ENCODE results near the gene TIMM10B. TPM values are rescaled to one million over a fixed set of nuclear protein-coding genes. Genes with fewer than 3 reads are reported as not detected.

Gene TIMM10B
- total RNA-seq, result 53.9 TPM

GRCh38 chr11:6481012-6481923, at the start of gene TIMM10B, which contains the start of gene ARFIP2:
TIMM10B (plus strand) TSS chr11:6481501; CDS start chr11:6481517, 16 bp downstream.
ARFIP2 (minus strand) TSS chr11:6481331; CDS start chr11:6480421, 910 bp downstream.
- peak; percentile 99 for DNase-seq (ENCODE audit: low spot score)

- no peak for DNase-seq (ENCODE audit: low spot score)
Observed at GRCh38 chr11:6431861-6432260, 49.4 kb upstream of the TIMM10B start.

GRCh38 chr11:6433998-6434660, 47.2 kb upstream of the TIMM10B start:
- DNase-seq (ENCODE audit: low spot score), result no peak

GRCh38 chr11:6437423-6437822, 43.9 kb upstream of the TIMM10B start:
- DNase-seq (ENCODE audit: low spot score), result no peak

GRCh38 chr11:6437993-6438392, 43.3 kb upstream of the TIMM10B start:
- no peak for DNase-seq (ENCODE audit: low spot score)

- DNase-seq (ENCODE audit: low spot score), result peak; percentile 66
Observed at GRCh38 chr11:6438979-6439571, 42.2 kb upstream of the TIMM10B start.

- DNase-seq (ENCODE audit: low spot score), result no peak
Observed at GRCh38 chr11:6440906-6441358, 40.4 kb upstream of the TIMM10B start, which contains the start of gene HPX. HPX (minus strand) TSS chr11:6440987; CDS start chr11:6440963, 24 bp downstream.

GRCh38 chr11:6442441-6442840, 38.9 kb upstream of the TIMM10B start:
- no peak for DNase-seq (ENCODE audit: low spot score)

- DNase-seq (ENCODE audit: low spot score), result peak; percentile 56
Observed at GRCh38 chr11:6443269-6444003, 37.9 kb upstream of the TIMM10B start.

GRCh38 chr11:6448574-6448973, 32.7 kb upstream of the TIMM10B start:
- no peak for DNase-seq (ENCODE audit: low spot score)

GRCh38 chr11:6452219-6452618, 29.1 kb upstream of the TIMM10B start:
- DNase-seq (ENCODE audit: low spot score), result no peak

- DNase-seq (ENCODE audit: low spot score), result no peak
Observed at GRCh38 chr11:6453152-6453551, 28.1 kb upstream of the TIMM10B start.

GRCh38 chr11:6455070-6455469, 26.2 kb upstream of the TIMM10B start:
- no peak for DNase-seq (ENCODE audit: low spot score)

GRCh38 chr11:6456361-6457073, 24.8 kb upstream of the TIMM10B start:
- DNase-seq (ENCODE audit: low spot score), result no peak

GRCh38 chr11:6457581-6458320, 23.6 kb upstream of the TIMM10B start:
- DNase-seq (ENCODE audit: low spot score), result no peak

GRCh38 chr11:6458352-6459098, 22.8 kb upstream of the TIMM10B start:
- no peak for DNase-seq (ENCODE audit: low spot score)

- DNase-seq (ENCODE audit: low spot score), result peak; percentile 32
Observed at GRCh38 chr11:6459099-6459450, 22.2 kb upstream of the TIMM10B start.

- DNase-seq (ENCODE audit: low spot score), result peak; percentile 94
Observed at GRCh38 chr11:6468712-6469495, 12.4 kb upstream of the TIMM10B start.

- DNase-seq (ENCODE audit: low spot score), result no peak
Observed at GRCh38 chr11:6469599-6469998, 11.7 kb upstream of the TIMM10B start.

Measured in mucosa of gallbladder (tissue), 1 donor.